ENCODE measurements around the gene EXD2. TPM values are rescaled to one million over a fixed set of nuclear protein-coding genes. Genes with fewer than 3 reads are reported as not detected.

Gene EXD2
- total RNA-seq, 1 donor from 2014 or later: 27.9 TPM

- TF ChIP-seq CTCF (IDR thresholded peaks at IDR 0.05; ENCODE audit: insufficient read depth, low read length, poor library complexity, severe bottlenecking): no peak
- H3K27me3 ChIP-seq (ENCODE audit: control insufficient read depth, insufficient read depth, low read length): no peaks in the 10 kb centered on the region
- no peak overlapping the region for H3K4me3 ChIP-seq (ENCODE audit: low read depth, low read length)
- DNase-seq (ENCODE audit: low read depth): no peak
- H3K36me3 ChIP-seq (ENCODE audit: control insufficient read depth, insufficient read depth, low read length): no peaks in the 10 kb centered on the region
These were observed 34.9 kb downstream of the EXD2 start for GRCh38 chr14:69226178-69226577.

DNA sequence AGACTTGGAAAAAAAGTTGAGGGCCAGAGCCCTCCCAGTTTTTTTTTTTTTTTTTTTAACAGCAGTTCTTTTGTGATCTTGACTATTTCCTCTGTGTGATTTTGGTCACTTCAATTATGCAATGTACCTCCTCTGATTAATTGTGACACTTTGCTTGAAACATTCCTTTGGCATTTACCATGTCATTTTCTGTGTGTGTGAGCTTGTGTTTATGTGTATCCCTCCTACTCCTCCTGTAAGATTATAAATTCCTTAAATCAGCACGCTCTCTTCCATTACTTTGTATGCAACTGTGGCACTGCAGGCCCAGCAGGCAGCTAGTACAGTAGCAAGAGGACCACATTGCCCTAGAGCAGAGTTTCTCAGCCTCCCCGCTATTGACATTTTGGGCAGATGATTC is 35.4 kb downstream of the EXD2 start:
- TF ChIP-seq CTCF (IDR thresholded peaks at IDR 0.05; ENCODE audit: insufficient read depth, low read length, poor library complexity, severe bottlenecking): no peak
- no peak for DNase-seq (ENCODE audit: low read depth)
- Histone ChIP-seq H3K36me3 (ENCODE audit: control insufficient read depth, insufficient read depth, low read length) (no peaks in the 10 kb centered on the region), H3K4me3 (ENCODE audit: low read depth, low read length) (no peak overlapping the region), H3K27me3 (ENCODE audit: control insufficient read depth, insufficient read depth, low read length) (no peaks in the 10 kb centered on the region)

GRCh38 chr14:69231486-69231885 is 40.2 kb downstream of the EXD2 start:
- no peak overlapping the region for H3K4me3 ChIP-seq (ENCODE audit: low read depth, low read length)
- no peak for TF ChIP-seq CTCF (IDR thresholded peaks at IDR 0.05; ENCODE audit: insufficient read depth, low read length, poor library complexity, severe bottlenecking)
- H3K36me3 ChIP-seq (ENCODE audit: control insufficient read depth, insufficient read depth, low read length): peaks cover 2% of the 10 kb centered on the region

DNA sequence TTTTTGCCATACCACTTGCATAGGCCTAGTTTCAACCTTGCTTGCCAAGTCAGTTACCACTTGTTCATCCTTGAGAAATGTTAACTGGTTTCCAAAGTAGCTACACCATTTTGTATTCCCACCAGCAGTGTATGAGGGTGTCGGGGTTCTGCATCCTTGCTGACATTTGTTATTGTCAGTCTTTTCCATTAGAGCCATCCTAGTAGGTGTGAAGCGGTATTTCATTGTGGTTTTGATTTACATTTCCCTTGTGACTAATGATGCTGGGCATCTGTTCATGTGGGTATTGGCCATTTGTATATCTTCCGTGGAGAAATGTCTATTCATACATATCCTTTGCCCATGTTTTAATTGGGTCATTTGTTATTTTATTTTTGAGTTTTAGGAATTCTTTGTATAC is 41.1 kb downstream of the EXD2 start:
- DNase-seq (ENCODE audit: low read depth): no peak
- no peak for TF ChIP-seq CTCF (IDR thresholded peaks at IDR 0.05; ENCODE audit: insufficient read depth, low read length, poor library complexity, severe bottlenecking)
- H3K27me3 ChIP-seq (ENCODE audit: control insufficient read depth, insufficient read depth, low read length): no peaks in the 10 kb centered on the region
- H3K36me3 ChIP-seq (ENCODE audit: control insufficient read depth, insufficient read depth, low read length): peaks cover 2% of the 10 kb centered on the region
- H3K4me3 ChIP-seq (ENCODE audit: low read depth, low read length): no peak overlapping the region

More at GRCh38 chr14:69231486-69231885, 40.2 kb downstream of the EXD2 start:
- H3K27me3 ChIP-seq (ENCODE audit: control insufficient read depth, insufficient read depth, low read length): no peaks in the 10 kb centered on the region
- no peak for DNase-seq (ENCODE audit: low read depth)

DNA sequence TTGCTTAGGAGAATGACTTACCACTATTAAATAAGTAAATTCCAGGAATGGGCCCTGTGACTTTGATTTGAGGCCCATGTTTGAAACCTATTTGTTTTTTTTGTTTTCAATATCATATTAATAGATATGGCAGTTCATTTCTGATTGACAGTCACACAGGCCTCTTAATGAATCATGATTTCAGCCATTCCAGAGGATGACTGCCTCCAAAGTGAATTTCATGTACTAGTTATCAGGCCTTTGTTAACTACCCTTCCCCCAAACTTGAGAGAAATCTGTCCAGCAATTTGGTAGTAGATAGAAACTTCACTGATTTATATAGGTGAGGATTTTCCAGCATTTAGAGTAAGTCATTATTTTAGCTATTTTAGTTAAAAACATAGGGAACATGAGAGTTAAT is 42.8 kb downstream of the EXD2 start:
- no peak for TF ChIP-seq CTCF (IDR thresholded peaks at IDR 0.05; ENCODE audit: insufficient read depth, low read length, poor library complexity, severe bottlenecking)
- H3K36me3 ChIP-seq (ENCODE audit: control insufficient read depth, insufficient read depth, low read length): peaks cover 3% of the 10 kb centered on the region

GRCh38 chr14:69235708-69236107 is 44.4 kb downstream of the EXD2 start:
- Histone ChIP-seq H3K36me3 (ENCODE audit: control insufficient read depth, insufficient read depth, low read length) (peaks cover 3% of the 10 kb centered on the region), H3K4me3 (ENCODE audit: low read depth, low read length) (no peak overlapping the region), H3K27me3 (ENCODE audit: control insufficient read depth, insufficient read depth, low read length) (no peaks in the 10 kb centered on the region)
- no peak for DNase-seq (ENCODE audit: low read depth)
- no peak for TF ChIP-seq CTCF (IDR thresholded peaks at IDR 0.05; ENCODE audit: insufficient read depth, low read length, poor library complexity, severe bottlenecking)

More for the DNA sequence above, 42.8 kb downstream of the EXD2 start:
- no peak overlapping the region for H3K4me3 ChIP-seq (ENCODE audit: low read depth, low read length)
- no peaks in the 10 kb centered on the region for H3K27me3 ChIP-seq (ENCODE audit: control insufficient read depth, insufficient read depth, low read length)
- DNase-seq (ENCODE audit: low read depth): no peak

Data from kidney epithelial cell (primary cell).